ENCODE results near the gene ALG11.

The ALG11 gene

DNA sequence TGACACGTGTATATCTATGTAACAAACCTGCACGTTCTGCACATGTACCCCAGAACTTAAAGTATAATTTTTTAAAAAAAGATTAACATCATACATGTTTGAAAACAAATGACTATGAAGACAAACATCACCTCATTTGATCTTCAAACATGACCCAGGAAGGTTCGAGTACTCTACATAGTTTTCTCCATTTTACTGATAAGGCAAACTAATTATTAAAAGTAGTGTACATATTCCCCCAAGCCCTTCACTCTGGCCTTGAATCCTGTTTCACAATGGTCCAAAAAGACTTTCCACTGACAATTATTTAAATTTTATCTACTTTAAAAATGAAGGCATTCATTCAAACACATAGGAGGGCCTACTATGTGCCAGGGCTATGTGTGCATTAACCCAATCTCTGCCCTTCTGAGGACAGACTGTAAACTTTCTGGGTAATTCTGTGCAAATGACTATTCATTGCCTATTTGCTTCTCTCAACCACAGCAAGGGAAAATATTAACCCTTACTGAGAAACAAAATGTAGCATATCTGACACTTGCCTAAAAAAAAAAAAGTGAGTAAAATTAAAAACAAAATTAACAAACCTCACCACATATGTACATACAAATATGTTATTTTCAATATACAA is 23.1 kb upstream of the ALG11 start:
- no peak for TF ChIP-seq GATA2 (IDR thresholded peaks at IDR 0.05; ENCODE audit: low read depth, low read length)
- TF ChIP-seq GATA3 (IDR thresholded peaks at IDR 0.05; ENCODE audit: low read depth, low read length) = no peak

DNA sequence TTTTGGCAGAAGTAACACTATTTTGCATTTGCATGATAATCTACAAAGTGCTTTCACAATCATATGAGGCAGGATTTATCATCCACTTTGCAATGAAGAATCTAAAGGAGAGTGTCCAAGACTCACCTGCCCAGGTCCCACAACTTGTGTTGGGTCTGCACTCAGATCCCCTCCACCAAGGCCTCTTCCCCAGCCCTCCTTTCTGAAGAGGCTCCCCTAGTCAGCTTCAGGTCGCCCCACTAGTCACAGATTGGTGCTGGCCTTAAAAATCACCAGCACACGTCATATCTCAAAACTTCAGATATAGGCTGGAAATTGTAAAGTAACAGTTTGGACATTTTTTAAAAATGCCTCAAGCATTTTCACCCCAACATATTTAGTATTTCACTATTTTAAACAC is 18.5 kb upstream of the ALG11 start:
- TF ChIP-seq GATA3 (IDR thresholded peaks at IDR 0.05; ENCODE audit: low read depth, low read length) = no peak
- no peak for TF ChIP-seq GATA2 (IDR thresholded peaks at IDR 0.05; ENCODE audit: low read depth, low read length)

DNA sequence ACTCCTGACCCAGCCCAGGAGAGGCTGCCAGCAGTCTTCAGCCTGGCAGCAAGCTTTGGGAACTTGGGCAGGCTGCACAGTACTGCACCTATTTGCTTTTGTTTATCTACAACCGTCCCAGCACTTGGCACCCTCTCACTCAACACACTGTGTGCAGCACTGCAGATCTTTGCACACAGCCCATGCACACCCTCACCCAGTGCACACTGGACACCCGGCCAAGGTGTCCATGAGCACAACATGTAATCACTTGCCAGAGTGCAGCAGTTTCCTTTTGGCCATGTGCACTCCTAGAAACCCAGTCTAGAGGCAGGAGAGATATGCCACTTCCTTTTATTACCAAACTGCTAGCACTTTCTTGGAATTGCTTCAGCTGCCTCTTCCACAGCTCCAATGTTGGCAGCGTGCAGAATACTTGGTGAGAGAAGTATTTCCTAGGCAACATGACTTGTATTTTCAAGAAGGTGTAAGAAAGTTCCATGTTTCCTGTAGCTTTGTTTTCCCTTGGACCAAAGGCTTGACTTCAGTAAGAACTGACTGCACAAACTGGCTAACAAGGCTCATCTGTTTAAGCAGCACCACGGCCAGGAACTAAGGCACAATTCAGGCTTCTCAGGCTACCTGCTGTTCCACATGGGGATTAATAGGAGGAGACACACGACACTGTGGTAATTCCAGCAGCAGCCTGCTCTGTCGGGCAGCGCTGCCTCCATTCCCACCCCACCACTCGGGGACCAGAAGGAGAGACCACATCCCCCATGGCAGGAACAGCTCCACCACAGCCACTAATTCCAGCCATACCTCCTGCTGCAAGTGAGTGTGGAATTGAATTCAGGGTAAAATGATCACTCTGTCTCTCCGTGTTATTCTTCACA is 16.3 kb upstream of the ALG11 start:
- TF ChIP-seq GATA2 (IDR thresholded peaks at IDR 0.05; ENCODE audit: low read depth, low read length) = no peak
- no peak for TF ChIP-seq GATA3 (IDR thresholded peaks at IDR 0.05; ENCODE audit: low read depth, low read length)

DNA sequence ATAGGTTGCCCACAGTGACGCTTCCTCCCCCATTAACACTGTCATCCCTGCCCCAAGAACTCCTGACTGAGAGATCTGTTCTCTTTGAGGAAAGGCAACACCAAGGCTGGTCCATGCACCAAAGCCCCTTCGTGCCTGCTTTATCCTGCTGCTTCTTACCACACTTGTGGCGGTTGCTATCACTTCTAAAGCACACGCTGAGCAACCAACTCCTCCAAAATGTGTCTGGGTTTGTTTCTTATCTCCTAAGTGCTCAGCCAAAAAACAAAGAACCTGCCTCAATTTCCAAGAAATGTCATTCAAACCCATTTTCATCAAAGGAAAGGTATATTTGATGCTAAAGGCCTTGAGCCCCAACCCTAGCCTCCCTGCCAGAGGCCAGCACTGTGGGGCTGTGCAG is 15.6 kb upstream of the ALG11 start:
- TF ChIP-seq GATA2 (IDR thresholded peaks at IDR 0.05; ENCODE audit: low read depth, low read length) (no peak), GATA3 (IDR thresholded peaks at IDR 0.05; ENCODE audit: low read depth, low read length) (no peak)

DNA sequence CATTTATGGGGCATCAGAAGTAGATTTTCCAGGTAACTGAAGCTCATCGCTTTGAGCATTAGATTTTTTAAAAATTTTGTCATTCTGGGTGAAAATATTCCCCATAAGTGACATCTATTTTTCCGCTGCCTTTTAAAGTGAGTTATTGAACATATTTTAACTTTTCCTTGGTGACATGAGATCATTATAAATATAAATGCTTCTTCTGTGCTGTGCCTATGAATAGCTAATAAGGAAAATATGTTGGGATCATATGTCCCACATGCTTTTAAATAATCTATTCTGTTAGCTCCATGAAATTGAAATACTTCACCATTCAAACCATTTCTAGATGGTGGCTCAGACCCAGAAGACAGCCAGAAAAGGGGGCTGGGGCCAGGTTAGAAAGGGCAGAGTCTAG is 15.0 kb upstream of the ALG11 start:
- TF ChIP-seq GATA3 (IDR thresholded peaks at IDR 0.05; ENCODE audit: low read depth, low read length) (no peak), GATA2 (IDR thresholded peaks at IDR 0.05; ENCODE audit: low read depth, low read length) (no peak)

DNA sequence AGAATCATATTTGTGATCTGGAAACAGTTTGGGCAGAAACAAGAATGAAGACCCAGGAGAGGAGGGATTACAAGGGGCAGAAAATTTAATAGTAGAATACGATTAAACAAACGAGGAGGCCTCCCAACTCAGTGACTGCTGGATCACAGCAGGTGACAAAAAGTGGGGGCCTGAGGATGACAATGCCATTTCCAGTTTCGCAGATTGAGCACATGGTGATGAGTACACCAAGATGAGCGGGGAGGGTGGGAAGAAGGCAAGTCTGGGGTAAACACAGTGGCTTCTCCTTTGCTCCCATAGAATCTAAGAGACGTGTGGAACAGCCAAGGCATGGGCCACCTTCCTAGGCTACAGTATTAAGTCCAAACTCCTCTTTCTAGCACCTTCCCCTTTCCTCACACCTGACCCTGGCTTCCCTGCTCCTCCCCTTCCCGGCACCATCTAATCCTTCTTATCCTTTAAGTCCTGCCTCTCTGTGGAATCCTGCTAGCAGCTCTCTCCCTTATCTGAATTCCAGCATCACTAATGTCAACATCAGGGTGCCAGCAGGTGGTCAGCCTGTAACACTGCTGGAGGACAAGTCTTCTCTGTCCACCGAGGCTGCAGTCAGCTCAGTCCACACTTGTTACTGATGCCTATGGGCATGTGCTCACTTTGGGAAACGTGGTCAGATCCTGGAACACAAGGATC is 14.4 kb upstream of the ALG11 start:
- no peak for TF ChIP-seq GATA2 (IDR thresholded peaks at IDR 0.05; ENCODE audit: low read depth, low read length)
- TF ChIP-seq GATA3 (IDR thresholded peaks at IDR 0.05; ENCODE audit: low read depth, low read length) = no peak

DNA sequence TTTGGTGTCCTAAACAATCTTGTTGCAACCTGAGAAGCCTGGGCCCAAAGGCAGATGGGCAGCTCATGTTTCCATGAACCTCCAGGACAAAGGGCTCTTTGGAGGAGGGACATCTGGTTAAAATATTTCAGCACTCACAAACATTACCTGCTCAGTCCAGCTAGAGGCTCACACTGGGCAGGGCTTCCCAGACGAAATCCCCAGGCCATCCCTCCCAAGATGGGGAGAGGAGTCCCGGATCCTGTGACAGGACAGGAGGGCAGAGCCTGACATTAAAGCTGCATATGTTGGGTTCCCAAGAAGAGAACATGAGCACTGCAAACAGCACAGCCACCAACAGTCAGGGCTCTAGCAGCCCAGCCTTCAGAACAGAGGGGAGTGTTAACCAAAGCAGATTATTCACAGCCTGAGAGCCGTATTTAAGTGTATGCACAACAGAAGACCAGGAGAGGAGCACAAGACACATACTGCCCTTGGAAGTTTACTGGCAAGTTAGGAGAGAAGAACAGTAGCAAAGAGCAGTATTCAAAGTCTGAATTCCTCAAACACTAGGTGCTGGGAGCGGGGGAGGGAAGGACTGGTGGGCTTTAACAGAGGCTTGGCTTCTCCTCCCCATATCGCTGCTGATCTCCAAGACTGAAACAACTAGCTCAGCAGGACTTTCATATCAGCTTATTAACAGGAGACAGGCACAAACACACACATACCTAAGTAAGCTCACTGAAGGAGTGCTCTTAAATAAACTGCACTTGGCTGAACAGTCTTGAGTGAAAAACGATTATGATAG is 13.3 kb upstream of the ALG11 start:
- no peak for TF ChIP-seq GATA3 (IDR thresholded peaks at IDR 0.05; ENCODE audit: low read depth, low read length)
- TF ChIP-seq GATA2 (IDR thresholded peaks at IDR 0.05; ENCODE audit: low read depth, low read length) = no peak

DNA sequence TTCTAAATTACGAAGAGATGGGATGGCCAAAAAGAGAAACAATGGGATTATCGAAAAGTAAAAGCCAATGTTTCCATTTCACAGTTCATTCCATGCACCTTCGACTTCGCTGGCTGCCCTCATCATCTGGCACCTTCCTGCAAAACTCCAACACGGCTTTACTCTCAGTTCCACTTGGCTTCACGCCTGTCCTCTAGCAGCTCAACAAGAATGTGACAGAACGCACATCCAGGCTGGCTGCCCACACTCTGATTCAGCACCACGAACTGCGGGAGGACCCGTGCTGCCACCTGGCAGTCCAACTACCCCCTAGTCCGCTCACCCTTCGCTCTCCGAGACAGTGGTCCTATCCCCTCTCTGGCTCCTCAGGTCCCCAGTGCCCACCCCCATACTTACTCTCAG is 12.7 kb upstream of the ALG11 start:
- TF ChIP-seq GATA2 (IDR thresholded peaks at IDR 0.05; ENCODE audit: low read depth, low read length) (no peak), GATA3 (IDR thresholded peaks at IDR 0.05; ENCODE audit: low read depth, low read length) (no peak)

DNA sequence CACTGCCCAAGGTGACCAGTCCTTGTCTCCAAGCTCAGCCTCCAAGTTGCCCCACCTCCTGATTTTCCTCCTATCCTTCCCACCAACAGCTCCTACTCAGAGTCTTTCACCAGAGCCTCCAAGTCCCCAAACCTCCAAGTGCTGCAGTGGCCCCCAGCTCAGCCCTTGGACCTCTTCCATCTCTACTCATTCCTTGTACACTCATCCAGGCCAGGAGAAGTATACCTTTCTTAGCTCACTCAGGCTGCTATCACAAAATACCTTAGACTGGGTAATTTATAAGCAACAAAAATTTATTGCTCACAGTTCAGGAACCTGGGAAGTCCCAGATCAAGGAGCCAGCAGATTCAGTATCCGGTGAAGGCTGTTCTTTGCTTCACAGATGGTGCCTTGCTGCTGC is 12.3 kb upstream of the ALG11 start:
- TF ChIP-seq GATA2 (IDR thresholded peaks at IDR 0.05; ENCODE audit: low read depth, low read length) (no peak), GATA3 (IDR thresholded peaks at IDR 0.05; ENCODE audit: low read depth, low read length) (no peak)

DNA sequence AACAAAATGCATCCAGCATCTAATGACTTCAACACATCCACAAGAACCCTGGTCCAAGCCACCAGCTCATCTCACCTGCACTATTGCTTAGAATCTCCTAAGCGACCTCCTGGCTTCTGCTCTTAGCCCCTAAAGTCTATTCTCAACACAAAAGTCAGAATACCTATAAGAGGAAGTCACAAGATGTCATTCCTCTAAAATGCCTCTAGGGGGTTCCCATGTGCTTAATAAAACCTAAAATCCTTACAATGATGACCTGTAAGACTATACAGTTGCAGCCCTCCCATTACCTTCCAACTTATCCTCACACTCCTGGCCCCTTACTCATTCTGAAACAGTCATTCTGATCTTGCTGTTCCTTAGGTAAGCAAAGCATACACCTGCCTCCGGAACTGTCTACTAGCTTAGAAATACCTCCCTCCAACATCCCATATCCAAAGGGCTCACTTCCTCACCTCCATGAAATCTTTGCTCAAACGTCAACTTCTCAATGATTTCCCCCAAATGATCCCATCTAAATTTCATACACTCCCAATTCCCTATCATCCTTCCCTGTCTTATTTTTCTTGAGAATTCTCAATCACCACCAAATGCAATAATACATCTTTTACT is 11.0 kb upstream of the ALG11 start:
- no peak for TF ChIP-seq GATA3 (IDR thresholded peaks at IDR 0.05; ENCODE audit: low read depth, low read length)
- TF ChIP-seq GATA2 (IDR thresholded peaks at IDR 0.05; ENCODE audit: low read depth, low read length) = no peak

DNA sequence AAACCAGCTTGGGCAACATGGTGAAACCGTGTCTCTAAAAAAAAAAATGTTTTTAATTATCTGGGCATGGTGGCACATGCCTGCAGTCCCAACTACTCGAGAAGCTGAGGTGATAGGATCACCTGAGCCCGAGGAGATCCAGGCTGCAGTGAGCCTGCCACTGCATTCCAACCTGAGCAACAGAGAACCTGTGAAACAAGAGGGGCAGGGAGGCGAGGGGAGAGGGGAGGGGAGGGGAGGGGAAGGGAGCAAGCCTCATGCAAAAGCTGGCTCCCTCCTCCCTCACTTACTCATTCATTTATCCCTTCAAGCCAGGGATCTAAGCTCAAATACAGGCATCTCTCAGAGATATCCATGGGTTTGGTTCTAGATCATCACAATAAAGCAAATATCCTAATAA is 9.8 kb upstream of the ALG11 start:
- no peak for TF ChIP-seq GATA2 (IDR thresholded peaks at IDR 0.05; ENCODE audit: low read depth, low read length)
- TF ChIP-seq GATA3 (IDR thresholded peaks at IDR 0.05; ENCODE audit: low read depth, low read length) = no peak

DNA sequence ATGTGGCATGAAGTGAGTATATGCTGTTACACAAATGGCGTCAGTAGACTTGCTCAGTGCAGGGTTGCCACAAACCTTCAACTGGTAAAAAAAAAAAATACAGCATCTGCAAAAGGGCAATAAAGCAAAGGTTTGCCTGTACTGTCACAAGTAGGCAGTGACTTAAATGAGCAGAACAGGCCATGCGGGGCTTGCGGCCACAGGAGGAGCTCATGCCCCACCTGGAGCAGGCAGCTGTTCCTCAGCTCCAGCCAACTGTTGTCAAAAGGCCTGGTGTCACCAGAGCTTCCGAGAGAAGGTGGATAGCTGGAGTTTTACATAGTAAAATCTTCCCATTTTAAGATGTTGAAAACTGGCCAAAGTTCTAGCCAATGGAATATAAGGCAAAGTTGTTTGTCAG is 8.7 kb upstream of the ALG11 start:
- TF ChIP-seq GATA2 (IDR thresholded peaks at IDR 0.05; ENCODE audit: low read depth, low read length) = no peak
- TF ChIP-seq GATA3 (IDR thresholded peaks at IDR 0.05; ENCODE audit: low read depth, low read length) = no peak

DNA sequence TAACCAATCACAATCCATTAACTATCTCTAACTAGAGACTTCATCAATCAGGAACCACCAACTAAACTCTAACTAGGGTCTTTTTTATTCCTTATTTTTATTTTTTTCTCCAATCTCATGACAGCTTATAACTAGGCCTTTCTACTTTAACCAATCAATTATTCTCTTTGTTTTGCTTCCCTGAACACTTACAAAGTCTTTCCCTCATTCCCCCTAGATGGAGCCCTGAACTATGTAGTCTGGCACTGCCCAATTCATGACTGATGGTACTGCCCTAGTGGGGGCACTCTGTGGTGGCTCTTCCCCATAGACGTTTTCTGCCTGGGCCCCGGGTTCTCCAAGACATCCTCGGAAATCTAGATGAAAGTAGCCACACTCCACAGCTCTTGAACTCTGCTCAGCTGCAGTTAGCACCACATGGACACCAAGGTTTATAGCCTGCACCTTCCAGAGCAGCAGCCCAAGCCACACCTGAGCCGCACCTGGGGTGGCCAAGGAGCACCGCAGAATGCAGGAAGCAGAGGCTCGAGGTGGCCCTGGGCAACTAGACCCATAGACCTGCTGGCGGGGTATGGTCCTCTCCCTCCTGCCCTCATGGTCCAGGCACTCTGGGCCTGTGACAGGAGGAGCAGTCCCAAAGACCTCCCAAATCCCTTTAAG is 7.6 kb upstream of the ALG11 start:
- no peak for TF ChIP-seq GATA2 (IDR thresholded peaks at IDR 0.05; ENCODE audit: low read depth, low read length)
- TF ChIP-seq GATA3 (IDR thresholded peaks at IDR 0.05; ENCODE audit: low read depth, low read length) = no peak
